ENCODE results near the gene CCDC57. TPM values are rescaled to one million over a fixed set of nuclear protein-coding genes. Genes with fewer than 3 reads are reported as not detected.

Gene CCDC57
- total RNA-seq, 1 donor from 2014 or later, result 57.9 TPM

GRCh38 chr17:82077617-82078358 is 134.9 kb downstream of the CCDC57 start:
- no peaks in the 10 kb centered on the region for H3K4me1 Mint-ChIP-seq (ENCODE audit: unreplicated experiment)
- H3K9me3 Mint-ChIP-seq (ENCODE audit: unreplicated experiment), result no peaks in the 10 kb centered on the region
- no peak for DNase-seq (ENCODE audit: extremely low spot score, unreplicated experiment)
- H3K36me3 Mint-ChIP-seq (ENCODE audit: unreplicated experiment), result peaks cover 6% of the 10 kb centered on the region
- no peaks in the 10 kb centered on the region for H3K27me3 Mint-ChIP-seq (ENCODE audit: unreplicated experiment)
- TF ChIP-seq, protein P1, sequence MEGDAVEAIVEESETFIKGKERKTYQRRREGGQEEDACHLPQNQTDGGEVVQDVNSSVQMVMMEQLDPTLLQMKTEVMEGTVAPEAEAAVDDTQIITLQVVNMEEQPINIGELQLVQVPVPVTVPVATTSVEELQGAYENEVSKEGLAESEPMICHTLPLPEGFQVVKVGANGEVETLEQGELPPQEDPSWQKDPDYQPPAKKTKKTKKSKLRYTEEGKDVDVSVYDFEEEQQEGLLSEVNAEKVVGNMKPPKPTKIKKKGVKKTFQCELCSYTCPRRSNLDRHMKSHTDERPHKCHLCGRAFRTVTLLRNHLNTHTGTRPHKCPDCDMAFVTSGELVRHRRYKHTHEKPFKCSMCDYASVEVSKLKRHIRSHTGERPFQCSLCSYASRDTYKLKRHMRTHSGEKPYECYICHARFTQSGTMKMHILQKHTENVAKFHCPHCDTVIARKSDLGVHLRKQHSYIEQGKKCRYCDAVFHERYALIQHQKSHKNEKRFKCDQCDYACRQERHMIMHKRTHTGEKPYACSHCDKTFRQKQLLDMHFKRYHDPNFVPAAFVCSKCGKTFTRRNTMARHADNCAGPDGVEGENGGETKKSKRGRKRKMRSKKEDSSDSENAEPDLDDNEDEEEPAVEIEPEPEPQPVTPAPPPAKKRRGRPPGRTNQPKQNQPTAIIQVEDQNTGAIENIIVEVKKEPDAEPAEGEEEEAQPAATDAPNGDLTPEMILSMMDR (IDR thresholded peaks at IDR 0.05), result no peak
- no peak overlapping the region for H3K27ac Mint-ChIP-seq (ENCODE audit: unreplicated experiment)
- H3K4me3 Mint-ChIP-seq (ENCODE audit: unreplicated experiment), result no peak overlapping the region

- Mint-ChIP-seq H3K9me3 (ENCODE audit: unreplicated experiment) (no peaks in the 10 kb centered on the region), H3K27ac (ENCODE audit: unreplicated experiment) (no peak overlapping the region), H3K36me3 (ENCODE audit: unreplicated experiment) (peaks cover 5% of the 10 kb centered on the region), H3K4me1 (ENCODE audit: unreplicated experiment) (no peaks in the 10 kb centered on the region), H3K27me3 (ENCODE audit: unreplicated experiment) (no peaks in the 10 kb centered on the region), H3K4me3 (ENCODE audit: unreplicated experiment) (no peak overlapping the region)
- TF ChIP-seq, protein P1 (IDR thresholded peaks at IDR 0.05), result no peak
- no peak for DNase-seq (ENCODE audit: extremely low spot score, unreplicated experiment)
Observed at GRCh38 chr17:82076785-82077591, 135.7 kb downstream of the CCDC57 start.

GRCh38 chr17:82076018-82076784 is 136.4 kb downstream of the CCDC57 start:
- Mint-ChIP-seq H3K27ac (ENCODE audit: unreplicated experiment) (no peak overlapping the region), H3K4me3 (ENCODE audit: unreplicated experiment) (no peak overlapping the region), H3K4me1 (ENCODE audit: unreplicated experiment) (no peaks in the 10 kb centered on the region), H3K36me3 (ENCODE audit: unreplicated experiment) (peaks cover 5% of the 10 kb centered on the region), H3K9me3 (ENCODE audit: unreplicated experiment) (no peaks in the 10 kb centered on the region), H3K27me3 (ENCODE audit: unreplicated experiment) (no peaks in the 10 kb centered on the region)
- DNase-seq (ENCODE audit: extremely low spot score, unreplicated experiment), result no peak
- TF ChIP-seq, protein P1 (IDR thresholded peaks at IDR 0.05), result no peak

GRCh38 chr17:82073446-82073845 is 139.2 kb downstream of the CCDC57 start:
- Mint-ChIP-seq H3K27me3 (ENCODE audit: unreplicated experiment) (no peaks in the 10 kb centered on the region), H3K27ac (ENCODE audit: unreplicated experiment) (no peak overlapping the region), H3K36me3 (ENCODE audit: unreplicated experiment) (peaks cover 2% of the 10 kb centered on the region), H3K4me1 (ENCODE audit: unreplicated experiment) (no peaks in the 10 kb centered on the region), H3K4me3 (ENCODE audit: unreplicated experiment) (no peak overlapping the region), H3K9me3 (ENCODE audit: unreplicated experiment) (no peaks in the 10 kb centered on the region)
- TF ChIP-seq, protein P1 (IDR thresholded peaks at IDR 0.05), result no peak
- no peak for DNase-seq (ENCODE audit: extremely low spot score, unreplicated experiment)
